Uterus (tissue), 2 donors: ENCODE data around the gene DPP4.

Experiments
- POLR2A ChIP-seq, 2 donors: fragments of 450-650 bp; IDR thresholded peaks; one replicate each; pipeline ENCODE4 v1.6.1; 2016; ENCODE audit warnings: antibody characterized with exemption in 2 of 2, mild to moderate bottlenecking in 1 of 2, moderate library complexity in 1 of 2
- TF ChIP-seq, protein P1 (sequence below), 4 experiments: fragments of 200-600 bp in 2 of 4; fragments of 450-650 bp in 2 of 4; sonication (generic) in 2 of 4; IDR thresholded peaks; one replicate each; pipeline ENCODE4 v1.5.1; 2016 to 2019; ENCODE audit warnings: antibody characterized with exemption in 4 of 4, mild to moderate bottlenecking in 2 of 4, moderate library complexity in 1 of 4

DNA sequence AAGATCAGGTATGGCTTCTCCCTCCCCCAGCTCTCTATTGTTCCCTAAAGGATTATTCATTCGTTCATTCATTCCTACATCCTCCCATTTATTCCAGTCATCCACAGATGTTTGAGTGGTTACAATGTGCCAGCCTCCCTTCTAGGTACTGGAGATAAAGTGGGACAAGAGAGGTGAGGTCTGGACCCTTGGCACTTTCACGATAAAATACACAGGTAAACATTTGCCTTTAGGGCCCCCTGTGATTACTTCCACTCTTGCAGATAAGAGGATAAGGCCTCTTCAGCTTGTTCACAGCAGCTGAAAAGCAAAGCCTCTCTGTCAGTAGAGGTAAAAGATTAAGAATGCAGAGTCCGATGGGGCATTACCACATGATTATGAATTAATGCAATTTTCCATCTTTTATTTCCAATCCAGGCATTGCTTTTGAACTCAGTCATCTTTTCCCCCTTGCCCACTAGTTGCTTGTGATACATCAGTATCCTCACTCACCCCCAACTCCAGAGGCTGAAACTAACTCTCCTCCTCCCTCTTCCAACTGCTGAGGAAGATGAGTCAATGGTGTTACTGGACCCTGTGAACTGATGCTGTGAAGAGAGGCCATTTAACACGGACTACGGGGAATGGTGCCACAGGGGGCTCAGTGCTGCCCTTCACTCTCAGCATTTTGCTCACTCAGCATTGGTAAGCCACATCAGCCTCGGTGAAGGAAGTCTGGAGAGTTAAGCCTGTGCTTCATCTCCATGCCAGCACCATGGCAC is 1.1 kb upstream of the DPP4 start:
- TF ChIP-seq, protein P1, sequence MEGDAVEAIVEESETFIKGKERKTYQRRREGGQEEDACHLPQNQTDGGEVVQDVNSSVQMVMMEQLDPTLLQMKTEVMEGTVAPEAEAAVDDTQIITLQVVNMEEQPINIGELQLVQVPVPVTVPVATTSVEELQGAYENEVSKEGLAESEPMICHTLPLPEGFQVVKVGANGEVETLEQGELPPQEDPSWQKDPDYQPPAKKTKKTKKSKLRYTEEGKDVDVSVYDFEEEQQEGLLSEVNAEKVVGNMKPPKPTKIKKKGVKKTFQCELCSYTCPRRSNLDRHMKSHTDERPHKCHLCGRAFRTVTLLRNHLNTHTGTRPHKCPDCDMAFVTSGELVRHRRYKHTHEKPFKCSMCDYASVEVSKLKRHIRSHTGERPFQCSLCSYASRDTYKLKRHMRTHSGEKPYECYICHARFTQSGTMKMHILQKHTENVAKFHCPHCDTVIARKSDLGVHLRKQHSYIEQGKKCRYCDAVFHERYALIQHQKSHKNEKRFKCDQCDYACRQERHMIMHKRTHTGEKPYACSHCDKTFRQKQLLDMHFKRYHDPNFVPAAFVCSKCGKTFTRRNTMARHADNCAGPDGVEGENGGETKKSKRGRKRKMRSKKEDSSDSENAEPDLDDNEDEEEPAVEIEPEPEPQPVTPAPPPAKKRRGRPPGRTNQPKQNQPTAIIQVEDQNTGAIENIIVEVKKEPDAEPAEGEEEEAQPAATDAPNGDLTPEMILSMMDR (IDR thresholded peaks at IDR 0.05): no peak
- TF ChIP-seq POLR2A (IDR thresholded peaks at IDR 0.05): no peak
